Rectal smooth muscle tissue (tissue), 1 donor: ENCODE results near the gene KIZ.

Experiments
- H3K27ac ChIP-seq: one replicate; pipeline ENCODE4 v1.7.0; 2013; ENCODE audit warnings: low read depth, low read length, inconsistent platforms
- H3K27me3 ChIP-seq: one replicate; pipeline ENCODE4 v1.7.0; 2013; ENCODE audit warnings: low read length; ENCODE audit not compliant: control insufficient read depth, insufficient read depth
- H3K36me3 ChIP-seq: one replicate; pipeline ENCODE4 v1.7.0; 2013; ENCODE audit warnings: low read length; ENCODE audit not compliant: control insufficient read depth, insufficient read depth
- H3K4me1 ChIP-seq: one replicate; pipeline ENCODE4 v1.7.0; 2013; ENCODE audit warnings: low read length; ENCODE audit not compliant: control insufficient read depth, insufficient read depth
- H3K4me3 ChIP-seq: one replicate; pipeline ENCODE4 v1.7.0; 2013; ENCODE audit warnings: low read length
- H3K9ac ChIP-seq: one replicate; pipeline ENCODE4 v1.7.0; 2013; ENCODE audit warnings: low read length

KIZ gene

GRCh38 chr20:21100578-21101452 is 25.1 kb upstream of the KIZ start:
- Histone ChIP-seq H3K27ac (no peak overlapping the region), H3K4me3 (peak overlapping the region; percentile 62), H3K27me3 (peaks cover 57% of the 10 kb centered on the region), H3K9ac (no peak overlapping the region), H3K4me1 (peaks cover 2% of the 10 kb centered on the region), H3K36me3 (no peaks in the 10 kb centered on the region)

GRCh38 chr20:21101453-21101931 is 24.4 kb upstream of the KIZ start:
- Histone ChIP-seq H3K36me3 (no peaks in the 10 kb centered on the region), H3K27me3 (peaks cover 62% of the 10 kb centered on the region), H3K4me3 (peak overlapping the region; percentile 62), H3K27ac (no peak overlapping the region), H3K4me1 (peaks cover 2% of the 10 kb centered on the region), H3K9ac (no peak overlapping the region)

- Histone ChIP-seq H3K9ac (no peak overlapping the region), H3K27ac (no peak overlapping the region), H3K4me1 (peaks cover 2% of the 10 kb centered on the region), H3K27me3 (peaks cover 65% of the 10 kb centered on the region), H3K36me3 (no peaks in the 10 kb centered on the region), H3K4me3 (peak overlapping the region; percentile 55)
Observed at GRCh38 chr20:21101932-21102575, 23.8 kb upstream of the KIZ start.

- Histone ChIP-seq H3K9ac (no peak overlapping the region), H3K27me3 (peaks cover 65% of the 10 kb centered on the region), H3K4me3 (peak overlapping the region; percentile 55), H3K27ac (no peak overlapping the region), H3K4me1 (peaks cover 2% of the 10 kb centered on the region), H3K36me3 (no peaks in the 10 kb centered on the region)
Observed at GRCh38 chr20:21102603-21103311, 23.1 kb upstream of the KIZ start.

GRCh38 chr20:21103582-21104465 is 22.1 kb upstream of the KIZ start:
- no peak overlapping the region for H3K27ac ChIP-seq
- no peaks in the 10 kb centered on the region for H3K36me3 ChIP-seq
- H3K9ac ChIP-seq = no peak overlapping the region
- peaks cover 2% of the 10 kb centered on the region for H3K4me1 ChIP-seq
- H3K4me3 ChIP-seq = no peak overlapping the region
- peaks cover 64% of the 10 kb centered on the region for H3K27me3 ChIP-seq

- no peak overlapping the region for H3K4me3 ChIP-seq
- no peaks in the 10 kb centered on the region for H3K36me3 ChIP-seq
- H3K27me3 ChIP-seq = peaks cover 59% of the 10 kb centered on the region
- H3K9ac ChIP-seq = no peak overlapping the region
- H3K4me1 ChIP-seq = peaks cover 2% of the 10 kb centered on the region
- no peak overlapping the region for H3K27ac ChIP-seq
Observed at GRCh38 chr20:21104466-21104761, 21.5 kb upstream of the KIZ start.

- Histone ChIP-seq H3K27me3 (peaks cover 59% of the 10 kb centered on the region), H3K36me3 (no peaks in the 10 kb centered on the region), H3K9ac (no peak overlapping the region), H3K4me1 (peaks cover 2% of the 10 kb centered on the region), H3K4me3 (no peak overlapping the region), H3K27ac (no peak overlapping the region)
Observed at GRCh38 chr20:21104921-21105320, 21.0 kb upstream of the KIZ start.

GRCh38 chr20:21105429-21106170 is 20.3 kb upstream of the KIZ start:
- Histone ChIP-seq H3K4me3 (peak overlapping the region; percentile 15), H3K36me3 (no peaks in the 10 kb centered on the region), H3K4me1 (peaks cover 2% of the 10 kb centered on the region), H3K9ac (no peak overlapping the region), H3K27ac (no peak overlapping the region), H3K27me3 (peaks cover 54% of the 10 kb centered on the region)

GRCh38 chr20:21106171-21107017 is 19.5 kb upstream of the KIZ start, which contains the start of gene LINC00237:
TSS of gene LINC00237 (minus strand) at chr20:21106358.
- H3K27ac ChIP-seq = no peak within 1 kb of the TSS
- H3K27me3 ChIP-seq = peaks cover 46% of the 10 kb centered on the region
- H3K4me3 ChIP-seq = peak within 1 kb of the TSS; percentile 15
- no peak within 1 kb of the TSS for H3K9ac ChIP-seq
- H3K36me3 ChIP-seq = no peaks in the 10 kb centered on the region
- H3K4me1 ChIP-seq = peaks cover 2% of the 10 kb centered on the region

- Histone ChIP-seq H3K4me1 (no peaks in the 10 kb centered on the region), H3K4me3 (no peak overlapping the region)
Observed at GRCh38 chr20:21109144-21109543, 16.7 kb upstream of the KIZ start.

GRCh38 chr20:21110811-21111210 is 15.1 kb upstream of the KIZ start:
- no peak overlapping the region for H3K4me3 ChIP-seq
- H3K9ac ChIP-seq = no peak overlapping the region
- H3K36me3 ChIP-seq = no peaks in the 10 kb centered on the region
- H3K4me1 ChIP-seq = no peaks in the 10 kb centered on the region
- peaks cover 8% of the 10 kb centered on the region for H3K27me3 ChIP-seq
- H3K27ac ChIP-seq = no peak overlapping the region

More at GRCh38 chr20:21109144-21109543, 16.7 kb upstream of the KIZ start:
- H3K9ac ChIP-seq = no peak overlapping the region
- peaks cover 23% of the 10 kb centered on the region for H3K27me3 ChIP-seq
- H3K27ac ChIP-seq = no peak overlapping the region
- H3K36me3 ChIP-seq = no peaks in the 10 kb centered on the region
